ENCODE results near the gene EPO. TPM values are rescaled to one million over a fixed set of nuclear protein-coding genes. Genes with fewer than 3 reads are reported as not detected.

Gene EPO
- total RNA-seq, 3 donors from 2014 or later, result not detected

DNA sequence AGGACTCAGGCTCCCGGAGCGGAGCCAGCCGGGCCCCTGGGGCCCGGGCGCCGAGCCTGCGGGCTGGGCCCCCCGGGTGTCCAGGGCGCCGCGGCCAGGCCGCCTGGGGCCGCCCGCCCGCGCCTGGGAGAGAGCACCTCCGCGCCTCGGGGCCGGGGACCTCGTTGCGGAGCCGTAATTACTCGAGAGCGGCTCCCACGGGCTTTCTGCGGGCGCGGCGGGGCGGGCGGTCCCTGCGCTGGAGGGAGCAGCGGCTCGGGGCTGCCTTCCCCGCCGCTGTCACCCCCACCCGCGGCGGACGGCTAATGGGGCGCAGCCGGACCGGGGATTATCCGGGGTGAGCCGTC is 45.2 kb upstream of the EPO start:
- TF ChIP-seq, protein P1, sequence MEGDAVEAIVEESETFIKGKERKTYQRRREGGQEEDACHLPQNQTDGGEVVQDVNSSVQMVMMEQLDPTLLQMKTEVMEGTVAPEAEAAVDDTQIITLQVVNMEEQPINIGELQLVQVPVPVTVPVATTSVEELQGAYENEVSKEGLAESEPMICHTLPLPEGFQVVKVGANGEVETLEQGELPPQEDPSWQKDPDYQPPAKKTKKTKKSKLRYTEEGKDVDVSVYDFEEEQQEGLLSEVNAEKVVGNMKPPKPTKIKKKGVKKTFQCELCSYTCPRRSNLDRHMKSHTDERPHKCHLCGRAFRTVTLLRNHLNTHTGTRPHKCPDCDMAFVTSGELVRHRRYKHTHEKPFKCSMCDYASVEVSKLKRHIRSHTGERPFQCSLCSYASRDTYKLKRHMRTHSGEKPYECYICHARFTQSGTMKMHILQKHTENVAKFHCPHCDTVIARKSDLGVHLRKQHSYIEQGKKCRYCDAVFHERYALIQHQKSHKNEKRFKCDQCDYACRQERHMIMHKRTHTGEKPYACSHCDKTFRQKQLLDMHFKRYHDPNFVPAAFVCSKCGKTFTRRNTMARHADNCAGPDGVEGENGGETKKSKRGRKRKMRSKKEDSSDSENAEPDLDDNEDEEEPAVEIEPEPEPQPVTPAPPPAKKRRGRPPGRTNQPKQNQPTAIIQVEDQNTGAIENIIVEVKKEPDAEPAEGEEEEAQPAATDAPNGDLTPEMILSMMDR (IDR thresholded peaks at IDR 0.05), result no peak
- Histone ChIP-seq H3K4me1 (ENCODE audit: low read depth) (no peaks in the 10 kb centered on the region), H3K36me3 (ENCODE audit: low read depth) (peaks cover 9% of the 10 kb centered on the region), H3K9me3 (no peaks in the 10 kb centered on the region), H3K4me3 (peak overlapping the region; percentile 90)
- intact Hi-C loops (cut with DNase I, micrococcal nuclease), result no loop called here
- DNase-seq (peak in 2 of 3 donors; percentile 61 to 66), ATAC-seq (no peak)

DNA sequence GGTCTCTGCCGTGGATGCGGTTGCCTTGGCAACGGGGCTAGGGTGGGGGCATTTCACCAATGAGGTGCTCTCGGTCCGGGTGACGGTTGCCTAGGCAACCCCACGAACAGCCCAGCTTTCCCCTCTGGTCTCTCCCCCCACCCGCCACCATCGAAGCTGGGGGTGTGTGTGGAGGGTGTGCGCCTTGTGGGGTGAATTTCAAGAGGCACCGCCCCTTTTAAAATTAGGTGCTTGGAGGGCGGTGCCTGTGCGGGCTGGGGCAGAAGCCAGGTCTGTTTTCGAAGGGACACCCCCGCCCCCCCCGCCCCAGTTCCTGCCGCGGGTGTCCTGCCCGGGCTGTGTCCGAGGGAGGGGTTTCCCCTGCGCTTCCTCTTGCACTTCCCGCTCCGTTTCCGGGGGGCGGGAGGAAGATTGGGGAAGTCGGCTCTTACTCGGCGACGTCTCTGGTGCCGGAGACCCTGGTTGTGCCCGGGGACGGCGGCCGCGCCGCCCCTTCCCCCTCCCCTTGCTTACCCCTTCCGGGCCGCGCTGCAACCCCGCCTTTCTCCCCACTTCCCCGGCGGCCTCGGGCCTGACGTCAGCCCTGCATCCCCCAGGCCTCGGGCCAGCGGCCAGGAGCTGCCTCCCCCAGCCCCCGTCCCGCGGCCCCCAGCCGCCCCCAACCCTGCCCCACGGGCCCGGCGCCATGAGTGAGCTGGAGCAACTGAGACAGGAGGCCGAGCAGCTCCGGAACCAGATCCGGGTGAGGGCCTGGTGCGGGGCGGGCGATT is 44.5 kb upstream of the EPO start:
- peak overlapping the region; percentile 90 for H3K4me3 ChIP-seq
- intact Hi-C loops (cut with DNase I, micrococcal nuclease), result no loop called here
- no peaks in the 10 kb centered on the region for H3K9me3 ChIP-seq
- TF ChIP-seq, protein P1 (IDR thresholded peaks at IDR 0.05), result no peak
- H3K36me3 ChIP-seq (ENCODE audit: low read depth), result peaks cover 9% of the 10 kb centered on the region
- no peaks in the 10 kb centered on the region for H3K4me1 ChIP-seq (ENCODE audit: low read depth)
- DNase-seq (peak; percentile 79 to 95 (median 84)), ATAC-seq (peak; percentile 41)

DNA sequence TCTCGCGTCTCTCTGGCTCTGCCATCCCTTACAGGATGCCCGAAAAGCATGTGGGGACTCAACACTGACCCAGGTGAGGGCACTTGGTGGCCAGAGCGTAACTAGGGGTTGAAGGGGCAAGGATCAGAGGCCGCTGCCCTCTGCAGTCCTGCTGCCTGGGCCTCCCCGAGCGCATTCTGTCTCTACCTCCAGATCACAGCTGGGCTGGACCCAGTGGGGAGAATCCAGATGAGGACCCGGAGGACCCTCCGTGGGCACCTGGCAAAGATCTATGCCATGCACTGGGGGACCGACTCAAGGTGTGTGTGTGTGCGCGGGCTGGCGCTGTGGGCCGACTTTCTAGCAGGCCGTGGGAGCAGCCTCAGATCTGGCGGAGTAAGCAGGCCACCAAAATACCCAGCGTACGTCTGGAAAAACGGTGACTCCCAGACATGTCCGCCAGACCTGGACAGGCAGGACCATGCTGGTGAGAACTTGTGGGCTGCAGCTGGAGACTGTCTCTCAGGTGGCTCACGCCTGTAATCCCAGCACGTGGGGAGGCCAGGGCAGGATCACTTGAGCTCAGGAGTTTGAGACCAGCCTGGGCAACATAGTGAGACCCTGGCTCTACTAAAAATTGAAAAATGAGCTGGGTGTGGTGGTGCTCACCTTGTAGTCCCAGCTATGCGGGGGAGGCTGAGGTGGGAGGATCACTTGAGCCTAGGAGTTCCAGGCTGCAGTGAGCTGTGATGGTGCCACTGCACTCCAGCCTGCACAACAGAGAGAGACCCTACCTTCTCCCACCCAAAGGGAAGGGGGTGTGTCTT is 43.6 kb upstream of the EPO start:
- no peaks in the 10 kb centered on the region for H3K4me1 ChIP-seq (ENCODE audit: low read depth)
- DNase-seq, result peak in 2 of 3 donors; percentile 16 to 62
- intact Hi-C loops (cut with DNase I, micrococcal nuclease), result no loop called here
- ATAC-seq, result no peak
- no peak overlapping the region for H3K4me3 ChIP-seq
- no peaks in the 10 kb centered on the region for H3K9me3 ChIP-seq
- TF ChIP-seq, protein P1 (IDR thresholded peaks at IDR 0.05), result no peak
- peaks cover 14% of the 10 kb centered on the region for H3K36me3 ChIP-seq (ENCODE audit: low read depth)

DNA sequence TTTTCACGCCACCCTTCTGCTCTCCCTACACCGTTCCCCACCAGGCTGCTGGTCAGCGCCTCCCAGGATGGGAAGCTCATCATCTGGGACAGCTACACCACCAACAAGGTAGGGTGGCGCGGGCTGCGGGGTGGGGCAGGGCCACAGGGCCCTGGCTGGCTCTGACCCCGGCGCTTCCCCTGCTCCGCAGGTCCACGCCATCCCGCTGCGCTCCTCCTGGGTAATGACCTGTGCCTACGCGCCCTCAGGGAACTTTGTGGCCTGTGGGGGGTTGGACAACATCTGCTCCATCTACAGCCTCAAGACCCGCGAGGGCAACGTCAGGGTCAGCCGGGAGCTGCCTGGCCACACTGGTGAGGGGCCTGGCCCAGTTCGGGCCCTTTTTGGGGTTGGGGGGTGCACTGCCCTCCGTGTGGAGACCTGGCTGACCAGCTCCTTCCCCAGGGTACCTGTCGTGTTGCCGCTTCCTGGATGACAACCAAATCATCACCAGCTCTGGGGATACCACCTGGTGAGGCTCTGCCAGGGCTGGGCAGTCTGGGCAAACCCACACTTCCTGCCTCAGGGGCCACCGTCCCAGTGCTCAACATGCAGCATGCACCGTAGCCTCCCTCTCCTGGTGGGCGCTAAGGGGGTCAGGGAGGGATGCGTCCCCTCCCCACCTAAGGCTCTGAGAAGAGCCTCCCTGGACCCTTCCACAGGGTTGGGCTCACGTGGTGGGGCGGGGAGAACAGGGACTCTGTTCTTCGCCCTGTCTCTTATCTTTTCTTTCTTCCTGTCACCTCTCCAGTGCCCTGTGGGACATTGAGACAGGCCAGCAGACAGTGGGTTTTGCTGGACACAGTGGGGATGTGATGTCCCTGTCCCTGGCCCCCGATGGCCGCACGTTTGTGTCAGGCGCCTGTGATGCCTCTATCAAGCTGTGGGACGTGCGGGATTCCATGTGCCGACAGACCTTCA is 42.7 kb upstream of the EPO start:
- DNase-seq (peak in 1 of 3 donors; percentile 63), ATAC-seq (no peak)
- no peak overlapping the region for H3K4me3 ChIP-seq
- TF ChIP-seq, protein P1 (IDR thresholded peaks at IDR 0.05), result no peak
- H3K36me3 ChIP-seq (ENCODE audit: low read depth), result peaks cover 19% of the 10 kb centered on the region
- intact Hi-C loops (cut with DNase I, micrococcal nuclease), result no loop called here
- no peaks in the 10 kb centered on the region for H3K9me3 ChIP-seq
- H3K4me1 ChIP-seq (ENCODE audit: low read depth), result no peaks in the 10 kb centered on the region

DNA sequence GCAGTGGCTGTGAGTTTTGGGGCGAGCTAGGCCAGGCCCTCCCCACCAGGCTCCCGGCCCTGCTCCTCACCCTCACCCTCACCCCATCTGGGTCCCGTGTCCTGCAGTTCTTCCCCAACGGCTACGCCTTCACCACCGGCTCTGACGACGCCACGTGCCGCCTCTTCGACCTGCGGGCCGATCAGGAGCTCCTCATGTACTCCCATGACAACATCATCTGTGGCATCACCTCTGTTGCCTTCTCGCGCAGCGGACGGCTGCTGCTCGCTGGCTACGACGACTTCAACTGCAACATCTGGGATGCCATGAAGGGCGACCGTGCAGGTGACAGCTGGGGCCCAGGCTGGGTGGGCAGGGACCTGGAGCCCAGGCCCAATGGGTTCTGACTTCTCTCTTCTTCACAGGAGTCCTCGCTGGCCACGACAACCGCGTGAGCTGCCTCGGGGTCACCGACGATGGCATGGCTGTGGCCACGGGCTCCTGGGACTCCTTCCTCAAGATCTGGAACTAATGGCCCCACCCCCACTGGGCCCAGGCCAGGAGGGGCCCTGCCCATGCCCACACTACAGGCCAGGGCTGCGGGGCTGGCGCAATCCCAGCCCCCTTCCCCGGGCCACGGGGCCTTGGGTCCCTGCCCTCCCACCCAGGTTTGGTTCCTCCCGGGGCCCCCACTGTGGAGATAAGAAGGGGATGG is 41.8 kb upstream of the EPO start:
- H3K9me3 ChIP-seq, result no peaks in the 10 kb centered on the region
- peak in 2 of 3 donors; percentile 17 to 58 for DNase-seq
- no peak for ATAC-seq
- no peaks in the 10 kb centered on the region for H3K4me1 ChIP-seq (ENCODE audit: low read depth)
- TF ChIP-seq, protein P1 (IDR thresholded peaks at IDR 0.05), result no peak
- peaks cover 19% of the 10 kb centered on the region for H3K36me3 ChIP-seq (ENCODE audit: low read depth)
- intact Hi-C loops (cut with DNase I, micrococcal nuclease), result no loop called here
- H3K4me3 ChIP-seq, result no peak overlapping the region

Data from mucosa of descending colon (tissue), 3 donors.